Mesodermal cell (in vitro differentiated cells): ENCODE measurements around the gene ZKSCAN8.

ENCODE experiments used
- H3K27ac ChIP-seq: 2 replicates; pipeline ENCODE4 v1.7.0; 2013; ENCODE audit warnings: mild to moderate bottlenecking, low read depth, low read length, moderate library complexity; ENCODE audit not compliant: severe bottlenecking
- H3K36me3 ChIP-seq: 2 replicates; pipeline ENCODE4 v1.7.1; 2013; ENCODE audit warnings: mild to moderate bottlenecking, low read length, moderate library complexity; ENCODE audit not compliant: control insufficient read depth, insufficient read depth
- H3K4me1 ChIP-seq: one replicate; pipeline ENCODE4 v1.7.1; 2013; ENCODE audit warnings: mild to moderate bottlenecking, low read length; ENCODE audit not compliant: insufficient read depth, control insufficient read depth, poor library complexity, severe bottlenecking
- H3K4me3 ChIP-seq: 2 replicates; pipeline ENCODE4 v1.7.0; 2013; ENCODE audit warnings: low read length, control low read depth, mild to moderate bottlenecking; ENCODE audit not compliant: insufficient read depth, poor library complexity, severe bottlenecking; ENCODE audit errors: extremely low read depth
- H3K9me3 ChIP-seq: 2 replicates; pipeline ENCODE4 v1.7.1; 2013; ENCODE audit warnings: mild to moderate bottlenecking, low read length, moderate library complexity; ENCODE audit not compliant: control insufficient read depth
- WGBS, 2 experiments: methylation state at CpG; one replicate each; pipeline ENCODE4 v1.1.5; 2013; ENCODE audit warnings: missing lambda C conversion rate in 2 of 2; ENCODE audit not compliant: insufficient coverage in 2 of 2; 5-methylcytosine and 5-hydroxymethylcytosine counted together

ZKSCAN8 gene

DNA sequence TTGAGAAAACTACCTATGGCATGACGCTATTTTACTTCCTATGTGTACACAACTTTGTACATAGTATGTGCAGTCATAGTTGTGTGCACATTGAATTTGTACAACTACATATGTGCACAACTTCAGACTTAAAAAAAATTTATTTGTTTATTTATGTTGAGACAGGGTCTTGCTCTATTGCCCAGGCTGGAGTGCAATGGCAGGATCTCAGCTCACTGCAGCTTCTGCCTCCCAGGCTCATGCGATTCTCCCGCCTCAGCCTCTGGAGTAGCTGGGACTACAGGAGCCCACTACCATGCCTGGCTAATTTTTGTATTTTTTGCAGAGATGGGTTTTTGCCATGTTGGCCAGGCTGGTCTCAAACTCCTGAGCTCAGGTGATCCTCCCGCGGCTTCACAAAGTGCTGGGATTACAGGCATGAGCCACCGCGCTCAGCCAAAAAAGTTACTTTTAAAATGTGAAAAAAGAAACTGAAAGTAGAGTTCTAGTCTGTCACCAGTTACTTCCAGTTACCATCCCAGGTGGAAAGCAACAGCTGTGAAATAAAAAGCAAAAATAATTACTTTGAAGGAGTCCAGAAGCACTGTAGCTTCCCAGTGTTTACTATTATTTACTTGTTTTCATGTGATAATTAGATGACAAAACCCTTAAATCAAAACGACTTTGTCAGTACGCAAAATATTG is 1.7 kb upstream of the ZKSCAN8 start:
- WGBS, 2 experiments, result 71 to 75% methylated on average over 5 to 6 of the region's 9 CpGs
- peaks cover 8% of the 10 kb centered on the region for H3K36me3 ChIP-seq
- H3K4me1 ChIP-seq, result peaks cover 17% of the 10 kb centered on the region
- no peak overlapping the region for H3K27ac ChIP-seq
- no peaks in the 10 kb centered on the region for H3K9me3 ChIP-seq
- H3K4me3 ChIP-seq, result no peak overlapping the region

DNA sequence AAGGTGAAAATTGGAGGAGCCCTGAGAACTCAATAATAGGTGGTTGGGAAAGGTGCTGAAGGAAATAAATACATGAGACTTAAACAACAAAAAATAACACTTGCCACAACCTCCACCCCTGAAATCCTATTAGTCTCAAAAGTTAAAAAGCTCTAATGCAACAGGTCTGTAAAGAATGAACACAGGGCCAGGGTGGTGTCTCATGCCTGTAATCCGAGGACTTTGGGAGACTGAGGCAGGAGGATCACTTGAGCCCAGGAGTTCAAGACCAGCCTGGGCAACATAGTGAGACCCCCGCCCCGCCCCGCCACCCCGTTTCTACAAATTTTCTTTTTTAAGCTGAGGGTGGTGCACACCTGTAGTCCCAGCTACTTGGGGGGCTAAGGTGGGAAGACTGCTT is 1.1 kb upstream of the ZKSCAN8 start:
- H3K36me3 ChIP-seq, result peaks cover 15% of the 10 kb centered on the region
- peaks cover 14% of the 10 kb centered on the region for H3K4me1 ChIP-seq
- no peaks in the 10 kb centered on the region for H3K9me3 ChIP-seq
- WGBS, 2 experiments, result 83 to 100% methylated on average over 1 to 4 of the region's 5 CpGs
- H3K4me3 ChIP-seq, result no peak overlapping the region
- H3K27ac ChIP-seq, result no peak overlapping the region

- Histone ChIP-seq H3K36me3 (peaks cover 23% of the 10 kb centered on the region), H3K4me3 (peak overlapping the region; percentile 83), H3K27ac (peak overlapping the region; percentile 83), H3K9me3 (no peaks in the 10 kb centered on the region), H3K4me1 (peaks cover 13% of the 10 kb centered on the region)
- no CpG with 5 or more reads among the region's 4 CpGs for WGBS, 2 experiments
These were observed 763 bp downstream of the ZKSCAN8 start for GRCh38 chr6:28142446-28142845.

DNA sequence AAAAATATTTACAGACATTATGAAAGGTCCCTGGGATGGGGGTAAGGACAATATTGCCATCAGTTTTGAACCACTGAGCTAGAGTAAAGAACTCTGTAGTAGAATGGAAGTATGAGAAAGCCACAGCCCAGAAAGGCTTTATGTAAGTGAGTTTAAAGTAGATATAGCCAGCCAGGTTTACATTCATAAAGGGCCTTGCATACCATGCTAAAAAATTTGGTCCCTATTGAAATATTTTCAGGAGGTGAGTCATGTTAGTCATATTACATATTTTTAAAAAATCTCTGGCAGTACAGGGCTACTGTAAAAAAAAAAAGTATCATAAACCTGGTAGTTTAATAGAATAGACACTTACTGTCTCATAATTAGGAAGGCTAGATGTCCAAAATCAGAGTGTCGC is 3.5 kb downstream of the ZKSCAN8 start:
- peaks cover 6% of the 10 kb centered on the region for H3K4me1 ChIP-seq
- H3K36me3 ChIP-seq, result peaks cover 51% of the 10 kb centered on the region
- no peak overlapping the region for H3K27ac ChIP-seq
- H3K9me3 ChIP-seq, result no peaks in the 10 kb centered on the region
- 100% methylated on average over 1 of the region's 1 CpG for WGBS, 2 experiments
- H3K4me3 ChIP-seq, result no peak overlapping the region

DNA sequence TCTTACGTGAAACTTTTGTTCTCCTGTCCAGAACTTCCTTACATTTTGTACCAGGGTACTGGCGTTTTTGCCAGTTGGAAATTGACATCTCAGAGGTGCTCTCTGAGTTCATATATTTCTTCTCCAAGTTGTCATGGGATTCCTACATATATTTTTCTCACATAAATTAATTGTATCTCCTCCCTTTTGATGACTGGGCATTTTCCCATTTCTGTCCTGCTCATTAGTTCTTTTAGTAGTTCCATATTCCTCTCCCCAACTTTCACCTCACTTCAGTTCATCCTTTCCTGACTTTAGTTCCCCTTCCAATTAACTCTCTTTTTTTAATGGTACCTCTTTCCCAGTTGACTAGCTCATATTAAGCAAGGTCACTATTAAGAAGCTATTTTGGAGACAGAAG is 10.8 kb downstream of the ZKSCAN8 start:
- 100% methylated on average over 2 of the region's 2 CpGs for WGBS, 2 experiments
- no peak overlapping the region for H3K27ac ChIP-seq
- H3K4me3 ChIP-seq, result no peak overlapping the region
- peaks cover 94% of the 10 kb centered on the region for H3K36me3 ChIP-seq
- no peaks in the 10 kb centered on the region for H3K4me1 ChIP-seq
- peaks cover 4% of the 10 kb centered on the region for H3K9me3 ChIP-seq

- Histone ChIP-seq H3K4me1 (no peaks in the 10 kb centered on the region), H3K27ac (no peak overlapping the region), H3K4me3 (no peak overlapping the region), H3K9me3 (peaks cover 4% of the 10 kb centered on the region), H3K36me3 (peaks cover 89% of the 10 kb centered on the region)
- WGBS, 2 experiments, result 86% methylated on average over 1 of the region's 1 CpG; no CpG with 5 or more reads in 1 of the 2 experiments
These were observed 11.9 kb downstream of the ZKSCAN8 start for GRCh38 chr6:28153546-28153945.

GRCh38 chr6:28154357-28154756 is 12.7 kb downstream of the ZKSCAN8 start:
- H3K36me3 ChIP-seq, result peaks cover 86% of the 10 kb centered on the region
- peaks cover 4% of the 10 kb centered on the region for H3K9me3 ChIP-seq
- no peak overlapping the region for H3K27ac ChIP-seq
- no peaks in the 10 kb centered on the region for H3K4me1 ChIP-seq
- H3K4me3 ChIP-seq, result no peak overlapping the region

- no peak overlapping the region for H3K27ac ChIP-seq
- H3K9me3 ChIP-seq, result no peaks in the 10 kb centered on the region
- WGBS, 2 experiments, result 92 to 96% methylated on average over 2 to 3 of the region's 3 CpGs
- H3K4me3 ChIP-seq, result no peak overlapping the region
- H3K4me1 ChIP-seq, result no peaks in the 10 kb centered on the region
- H3K36me3 ChIP-seq, result peaks cover 49% of the 10 kb centered on the region
These were observed 16.6 kb downstream of the ZKSCAN8 start for GRCh38 chr6:28158318-28158717.

DNA sequence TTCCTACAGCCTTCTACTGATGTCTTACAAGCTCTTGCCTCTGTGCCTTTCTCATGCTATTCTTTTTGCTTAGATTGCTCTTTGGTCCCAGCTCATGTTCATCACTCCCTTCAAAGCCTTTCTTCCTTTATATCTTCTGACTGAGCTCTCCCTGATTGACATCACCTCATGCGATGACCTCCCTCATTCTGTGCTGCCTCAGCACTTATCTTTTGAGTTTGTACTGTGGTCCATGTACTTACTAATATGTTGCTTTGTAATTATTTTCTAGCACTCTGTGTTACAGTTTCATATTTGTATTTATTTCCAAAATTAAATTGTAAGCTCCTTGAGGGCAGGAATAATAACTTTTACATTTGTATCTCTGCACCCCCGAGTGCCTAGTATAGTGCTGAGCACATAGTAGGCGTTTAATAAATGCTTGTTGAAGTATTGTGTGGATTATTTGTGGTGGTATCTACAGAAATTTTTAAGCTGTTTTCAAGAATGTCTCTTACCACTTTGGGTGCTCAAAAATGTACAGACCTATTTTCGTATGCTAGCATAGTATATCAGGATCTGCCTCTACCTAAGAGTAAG is 17.4 kb downstream of the ZKSCAN8 start:
- Histone ChIP-seq H3K9me3 (no peaks in the 10 kb centered on the region), H3K4me3 (no peak overlapping the region), H3K36me3 (peaks cover 41% of the 10 kb centered on the region), H3K4me1 (no peaks in the 10 kb centered on the region), H3K27ac (no peak overlapping the region)
- no CpG with 5 or more reads among the region's 4 CpGs for WGBS, 2 experiments

GRCh38 chr6:28160233-28160632 is 18.6 kb downstream of the ZKSCAN8 start:
- H3K4me1 ChIP-seq, result no peaks in the 10 kb centered on the region
- H3K36me3 ChIP-seq, result peaks cover 30% of the 10 kb centered on the region
- 90 to 100% methylated on average over 1 to 2 of the region's 2 CpGs for WGBS, 2 experiments
- no peak overlapping the region for H3K27ac ChIP-seq
- no peak overlapping the region for H3K4me3 ChIP-seq
- H3K9me3 ChIP-seq, result no peaks in the 10 kb centered on the region

DNA sequence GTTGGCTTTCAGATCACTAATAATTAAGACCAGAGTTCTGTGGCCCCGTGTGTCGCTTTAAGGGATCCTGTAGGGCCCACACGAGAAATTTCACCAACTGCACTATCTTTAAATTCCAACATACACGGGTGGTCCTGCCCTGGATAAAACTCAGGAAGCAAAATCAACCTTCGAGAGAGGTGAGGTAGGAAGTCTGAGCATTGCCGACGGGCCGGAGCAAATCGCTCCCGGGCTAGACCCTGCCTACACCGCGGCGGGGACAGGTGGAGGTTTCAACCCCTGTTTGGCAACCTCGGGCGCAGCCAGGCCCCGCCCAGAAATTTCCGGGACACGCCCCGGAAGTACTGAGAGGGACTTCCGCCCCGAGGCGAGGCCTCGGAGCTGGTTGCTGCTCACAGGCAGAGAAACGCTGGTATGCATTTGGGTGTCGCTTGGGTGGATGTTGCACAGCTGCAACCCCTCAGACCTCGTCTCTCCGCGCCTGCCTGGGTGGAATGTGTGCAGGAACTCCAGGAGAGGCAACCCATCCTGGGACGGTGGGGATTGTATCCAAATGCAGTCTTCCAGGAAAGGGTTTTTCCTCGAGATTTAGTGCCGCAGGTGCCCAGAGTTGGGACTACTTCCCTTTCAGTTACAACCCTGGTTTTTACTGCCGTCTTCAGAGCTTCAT is 19.9 kb downstream of the ZKSCAN8 start:
- Histone ChIP-seq H3K9me3 (peaks cover 3% of the 10 kb centered on the region), H3K4me1 (no peaks in the 10 kb centered on the region), H3K36me3 (peaks cover 19% of the 10 kb centered on the region), H3K27ac (no peak overlapping the region), H3K4me3 (no peak overlapping the region)
- WGBS, 2 experiments, result 69 to 77% methylated on average over 29 to 31 of the region's 32 CpGs
